ENCODE results near the gene LYRM4.

LYRM4 gene

GRCh38 chr6:5202941-5203340 lies 57.8 kb downstream of the LYRM4 start:
- DNase-seq: no peak

DNA sequence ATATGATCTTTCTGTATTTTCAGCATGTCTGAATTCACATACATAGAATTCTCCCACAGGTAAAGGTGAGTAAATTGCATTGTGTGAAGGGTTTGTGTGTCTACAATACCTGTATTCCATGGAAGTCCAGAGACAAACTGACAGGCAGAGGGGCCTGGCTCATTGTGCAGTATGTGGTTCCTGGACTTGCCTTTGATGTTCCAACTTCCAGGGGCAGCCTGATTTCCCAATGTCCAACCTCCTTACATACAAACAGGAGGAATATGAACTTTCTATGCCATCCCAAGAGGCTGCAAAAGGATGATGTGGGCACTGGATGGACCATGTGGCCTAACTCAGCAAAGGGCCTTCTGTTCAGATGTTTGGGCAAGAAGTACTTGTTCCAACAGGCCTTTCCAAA lies 58.5 kb downstream of the LYRM4 start:
- DNase-seq: no peak

DNA sequence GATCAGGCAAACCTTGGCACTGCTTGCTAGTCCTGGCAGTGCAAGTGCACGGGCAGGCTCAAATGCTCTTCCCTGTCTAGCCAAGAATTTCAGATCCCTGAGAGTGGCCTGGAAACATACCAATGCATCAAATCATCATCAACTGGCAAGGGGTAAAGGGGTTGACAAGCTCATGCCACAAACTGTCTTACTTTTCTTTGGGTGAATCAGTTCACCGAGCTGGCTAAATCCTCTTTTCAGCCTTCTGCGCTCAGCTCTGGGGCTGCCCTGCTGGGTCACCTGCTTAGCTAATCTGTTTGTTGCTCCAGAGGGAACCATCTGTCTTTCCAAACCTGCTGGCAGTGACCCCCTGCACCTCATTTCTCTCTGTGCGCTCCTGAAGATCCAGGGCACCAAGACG lies 59.5 kb downstream of the LYRM4 start:
- no peak for DNase-seq

GRCh38 chr6:5199702-5200101 lies 61.0 kb downstream of the LYRM4 start:
- DNase-seq: no peak

DNA sequence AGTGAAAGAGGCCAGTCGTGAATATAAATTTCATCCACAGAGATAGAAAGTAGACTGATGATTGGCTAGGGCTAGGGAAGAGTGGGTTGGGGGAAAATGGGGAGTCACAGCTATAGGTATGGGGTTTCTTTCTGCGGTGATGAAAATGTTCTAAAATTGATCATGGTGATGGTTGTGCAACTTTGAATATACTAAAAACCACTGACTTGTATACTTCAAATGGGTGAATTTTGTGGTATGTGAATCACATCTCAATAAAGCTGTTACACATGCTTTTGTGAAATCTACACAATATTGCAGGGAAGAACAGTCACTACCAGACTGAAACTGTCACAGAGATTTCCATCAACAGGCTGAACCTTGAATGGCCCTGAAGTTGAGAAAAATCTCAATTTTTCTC lies 61.5 kb downstream of the LYRM4 start:
- DNase-seq: no peak

- no peak for DNase-seq
These were observed 63.7 kb downstream of the LYRM4 start for GRCh38 chr6:5197084-5197483.

DNA sequence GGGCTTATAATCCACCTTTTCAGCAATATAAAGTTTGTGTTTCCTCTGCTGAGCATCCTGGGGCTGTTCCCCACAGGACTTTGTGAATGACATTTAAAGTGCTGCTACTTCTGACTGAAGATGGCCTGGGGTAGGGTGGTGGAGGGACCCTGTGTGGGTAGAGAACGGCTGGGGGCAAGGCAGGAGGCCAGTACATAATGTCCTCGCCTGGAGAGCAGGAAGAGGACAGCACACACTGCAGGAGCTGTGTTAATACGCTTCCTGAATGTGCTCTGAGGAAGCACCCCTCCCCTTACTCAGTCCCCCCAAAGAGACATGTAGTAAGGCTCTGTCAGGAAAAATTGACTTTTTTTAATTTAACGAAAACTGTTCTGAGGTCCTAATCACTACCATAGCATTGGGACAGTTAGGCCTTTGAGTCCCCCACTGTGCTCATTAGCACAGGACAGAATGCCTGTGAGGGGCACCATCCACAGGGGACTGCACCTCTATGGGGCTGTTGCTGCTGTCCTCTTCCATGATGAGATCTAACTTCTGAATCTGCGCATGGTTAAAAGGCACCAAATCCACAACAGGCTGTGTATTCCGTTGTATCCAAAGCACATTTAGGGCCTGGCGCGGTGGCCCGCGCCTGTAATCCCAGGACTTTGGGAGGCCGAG lies 68.5 kb downstream of the LYRM4 start:
- no peak for DNase-seq

- no peak for DNase-seq
These were observed 69.0 kb downstream of the LYRM4 start for GRCh38 chr6:5191722-5192121.

- no peak for DNase-seq
These were observed 69.5 kb downstream of the LYRM4 start for GRCh38 chr6:5191222-5191621.

GRCh38 chr6:5190507-5190906 lies 70.2 kb downstream of the LYRM4 start:
- DNase-seq: no peak

- no peak for DNase-seq
These were observed 72.1 kb downstream of the LYRM4 start for GRCh38 chr6:5188646-5189045.

- DNase-seq: no peak
These were observed 75.9 kb downstream of the LYRM4 start for GRCh38 chr6:5184878-5185277.

DNA sequence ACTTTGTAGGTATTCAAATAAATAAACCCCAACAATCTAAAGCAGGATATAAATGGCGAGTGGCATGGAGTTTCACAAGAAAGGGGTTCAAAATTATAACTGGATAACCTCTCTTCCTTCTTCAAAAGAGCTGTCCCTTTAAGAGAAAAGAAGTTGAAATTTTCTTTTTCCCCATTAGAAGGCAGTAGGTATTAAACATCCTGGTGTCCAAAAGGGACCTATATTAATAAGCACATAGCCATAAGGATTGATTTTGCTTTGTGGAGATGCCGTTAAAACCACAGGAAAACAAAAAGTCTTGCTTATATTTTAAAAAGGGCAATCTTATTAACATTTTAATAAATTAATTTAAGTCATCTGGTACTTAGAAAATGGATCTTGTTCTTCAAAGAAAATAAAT lies 76.5 kb downstream of the LYRM4 start:
- no peak for DNase-seq

DNA sequence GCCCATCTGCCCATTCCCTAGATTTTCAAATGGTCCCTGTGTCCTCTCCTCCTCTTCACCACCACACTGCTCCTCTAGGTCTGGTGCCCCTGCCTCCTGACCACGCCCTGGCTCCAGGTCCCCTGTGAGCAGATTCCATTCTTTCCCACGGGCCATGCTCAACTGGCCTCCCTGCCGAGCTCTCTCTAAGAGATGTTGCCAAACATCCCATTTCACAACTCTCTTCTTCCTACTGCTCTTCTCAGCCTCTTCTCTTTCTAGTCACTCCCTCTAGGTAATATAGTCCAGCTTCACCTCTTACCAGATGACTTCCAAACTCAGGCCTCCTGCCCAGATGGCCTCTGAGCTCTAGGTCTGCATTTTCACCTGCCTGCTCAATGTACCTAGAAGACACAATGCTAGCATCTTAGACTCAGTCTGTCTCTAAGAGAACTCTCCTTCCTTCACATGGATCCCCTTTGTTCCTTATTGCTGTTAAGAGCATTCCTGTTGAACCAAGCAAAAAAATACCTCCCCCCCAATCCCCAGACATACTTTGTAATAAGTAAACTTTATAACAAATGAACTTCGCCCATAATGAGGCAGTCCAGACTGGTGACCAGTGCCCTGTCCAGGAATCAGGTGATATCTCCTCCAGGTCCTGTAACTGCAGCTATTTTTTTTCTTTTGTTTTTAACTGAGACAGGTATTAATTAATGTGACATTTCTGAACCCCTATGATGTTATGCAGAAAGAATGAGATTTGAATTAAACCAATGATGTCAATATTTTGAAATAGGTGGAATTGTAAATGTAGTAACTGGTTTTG lies 79.0 kb downstream of the LYRM4 start:
- DNase-seq: no peak

- no peak for DNase-seq
These were observed 80.1 kb downstream of the LYRM4 start for GRCh38 chr6:5180636-5181035.

- no peak for DNase-seq
These were observed 80.8 kb downstream of the LYRM4 start for GRCh38 chr6:5179917-5180316.

DNA sequence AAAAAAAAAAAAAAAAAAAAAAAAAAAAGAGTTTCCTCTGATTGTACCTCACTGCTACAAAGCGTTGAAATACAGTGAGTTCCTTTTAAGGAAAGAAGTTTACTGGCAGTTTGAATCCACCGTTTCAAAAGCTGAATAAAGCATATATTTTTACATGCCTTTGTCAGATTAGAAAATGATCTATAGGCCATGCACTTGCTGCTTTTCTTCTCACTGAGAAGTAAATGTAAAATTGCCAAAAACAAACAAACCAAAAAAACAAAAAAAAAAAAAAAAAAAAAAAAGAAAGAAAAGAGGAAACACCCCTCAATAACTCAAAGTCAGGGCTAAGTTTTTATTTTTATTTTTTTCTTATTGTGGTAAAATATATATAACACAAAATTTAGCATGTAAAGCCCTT lies 81.9 kb downstream of the LYRM4 start:
- DNase-seq: no peak

DNA sequence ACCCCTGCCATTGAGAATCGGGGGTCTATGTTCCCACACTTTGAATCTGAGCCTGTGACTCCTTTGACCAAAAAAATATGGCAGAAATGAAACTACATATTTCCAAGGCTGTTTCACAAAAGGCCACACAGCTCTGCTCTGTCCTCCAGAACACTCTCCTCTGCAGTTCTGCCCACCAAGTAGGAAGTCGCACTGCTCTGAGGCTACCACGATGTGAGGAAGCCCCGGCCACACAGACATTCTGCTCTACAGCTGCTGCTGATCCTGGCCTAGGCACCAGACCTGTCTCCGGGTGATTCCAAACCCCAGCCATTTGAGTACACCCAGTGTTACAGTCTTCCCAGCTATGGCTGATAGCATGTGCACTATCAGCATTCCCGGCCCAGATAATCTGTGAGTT lies 85.1 kb downstream of the LYRM4 start:
- peak; percentile 5 for DNase-seq

GRCh38 chr6:5174756-5175549 lies 85.8 kb downstream of the LYRM4 start:
- DNase-seq: peak; percentile 41

DNA sequence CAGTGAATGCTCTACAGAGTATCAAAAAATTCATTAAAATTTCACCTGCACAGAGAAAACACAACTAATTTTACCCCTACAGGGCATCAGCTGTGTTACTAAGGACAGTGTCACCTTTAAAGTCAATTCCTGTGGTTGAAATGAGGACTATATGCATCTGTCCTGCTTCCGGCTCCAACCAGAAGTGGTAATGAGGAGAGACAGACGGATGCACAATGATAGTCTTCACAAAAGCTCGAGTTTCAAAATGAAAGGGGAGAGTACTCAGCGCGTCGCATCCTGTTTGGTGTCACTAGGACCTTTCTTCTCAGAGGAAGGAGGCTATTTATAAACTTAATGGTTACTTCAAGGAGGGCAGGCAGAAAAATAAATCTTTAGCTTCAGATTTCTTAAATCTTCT lies 86.5 kb downstream of the LYRM4 start:
- peak; percentile 78 for DNase-seq

- peak; percentile 2 for DNase-seq
These were observed 86.9 kb downstream of the LYRM4 start for GRCh38 chr6:5173810-5174209.

- no peak for DNase-seq
These were observed 87.8 kb downstream of the LYRM4 start for GRCh38 chr6:5172897-5173474.

DNA sequence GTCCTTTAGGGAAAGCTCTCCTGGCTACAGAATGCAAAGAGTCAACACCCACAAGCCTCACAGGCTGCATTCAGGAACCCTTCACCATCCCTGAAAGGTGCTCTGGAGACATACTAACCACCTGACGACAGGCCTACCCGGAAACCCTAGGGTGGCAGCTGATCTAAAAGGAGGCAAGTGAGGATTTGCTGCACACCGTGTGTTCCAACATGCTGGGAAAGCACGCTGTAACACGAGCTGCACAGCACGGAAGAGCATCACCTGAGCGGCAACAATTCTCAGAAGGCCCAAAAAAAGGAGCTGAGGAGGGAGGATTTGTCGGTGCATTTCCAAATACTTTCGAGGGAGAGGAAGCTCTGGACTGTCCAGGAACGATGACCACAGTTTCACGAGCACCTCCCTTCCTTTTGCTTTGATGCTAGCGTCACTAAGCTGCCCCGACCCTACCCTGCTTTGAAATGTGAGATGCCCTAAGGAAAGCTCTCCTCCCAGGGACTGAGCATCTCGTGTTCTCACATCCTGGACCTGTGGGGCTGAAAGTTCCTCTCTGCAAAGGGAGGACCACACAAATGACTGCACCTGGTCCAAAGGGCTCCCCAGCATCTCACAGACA lies 88.6 kb downstream of the LYRM4 start:
- DNase-seq: no peak
